CD4-positive, alpha-beta T cell treated with Interleukin-17A for 4 hours (primary cell): ENCODE measurements around the gene PGGT1B.

Experiments used
- DNase-seq: peaks from one replicate; pipeline ENCODE4 v3.0.0-alpha.2; 2020; ENCODE audit warnings: mixed read lengths

The PGGT1B gene

DNA sequence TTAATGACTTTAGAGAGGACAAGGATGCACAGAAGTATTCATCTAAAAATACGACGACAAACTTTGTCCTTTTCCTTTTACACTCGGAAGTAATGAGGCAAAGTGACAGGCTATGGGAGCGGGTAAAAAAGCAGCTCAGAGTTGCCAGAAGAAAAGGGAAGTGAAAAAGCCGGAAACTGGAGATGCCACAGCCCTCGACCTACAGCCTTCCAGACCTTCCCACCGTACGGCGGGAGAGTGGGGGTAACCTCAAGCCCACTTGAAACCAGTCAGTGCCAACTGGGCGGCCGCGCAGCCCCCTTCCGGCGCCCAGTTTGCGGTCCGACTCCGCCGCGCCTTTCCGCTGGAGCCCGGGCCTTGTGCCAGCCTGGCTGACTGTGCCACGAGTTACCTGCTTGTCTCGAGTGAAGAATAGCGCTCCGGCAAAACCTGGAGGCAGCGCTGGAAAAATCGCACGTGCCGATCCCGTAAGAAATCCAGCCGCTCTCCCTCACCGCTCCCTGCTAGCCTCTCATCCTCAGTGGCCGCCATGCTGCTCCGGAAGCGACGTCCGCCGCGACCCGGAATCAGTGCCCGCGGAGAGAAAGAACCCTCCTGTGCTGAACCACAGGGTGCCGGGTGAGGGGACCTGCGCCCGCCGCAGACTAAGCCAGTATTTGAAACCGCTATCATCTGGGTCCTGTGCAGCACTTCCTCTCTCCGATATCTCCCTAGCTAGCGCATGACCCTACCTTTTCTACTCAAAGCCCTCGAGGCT is at the start of gene PGGT1B:
PGGT1B (minus strand) TSS at position 557 of the 757 bp plus-strand sequence; CDS start at position 531, 26 bp downstream.
- DNase-seq, result peak; percentile 77

DNA sequence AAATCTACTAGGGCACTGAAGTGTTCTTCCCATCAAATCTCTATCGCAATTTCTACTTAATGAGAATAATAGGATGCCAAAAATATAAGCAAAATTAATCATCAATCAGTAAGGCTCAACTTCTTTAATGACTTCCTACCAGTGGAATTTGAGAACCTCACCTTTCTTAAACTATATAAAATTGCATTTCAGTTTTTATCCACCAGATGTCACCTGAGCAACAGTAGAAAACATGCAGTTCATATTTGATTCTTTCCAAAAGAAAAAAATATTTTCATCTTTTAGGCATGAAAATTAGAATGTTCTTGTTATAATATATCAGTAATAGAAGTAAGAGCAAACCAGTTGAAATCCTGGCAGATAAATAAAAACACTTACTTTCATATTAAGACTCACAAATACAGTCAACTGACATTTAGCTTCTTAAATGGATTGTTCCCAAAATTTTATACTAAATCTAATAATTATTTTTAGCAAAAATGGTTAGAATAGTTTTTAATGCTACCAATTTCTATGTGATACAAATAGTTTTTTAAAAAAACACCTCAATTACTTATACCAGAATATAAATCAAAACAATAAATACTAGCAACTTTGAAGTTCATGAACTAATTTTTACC is 47.2 kb upstream of the PGGT1B start:
- no peak for DNase-seq

DNA sequence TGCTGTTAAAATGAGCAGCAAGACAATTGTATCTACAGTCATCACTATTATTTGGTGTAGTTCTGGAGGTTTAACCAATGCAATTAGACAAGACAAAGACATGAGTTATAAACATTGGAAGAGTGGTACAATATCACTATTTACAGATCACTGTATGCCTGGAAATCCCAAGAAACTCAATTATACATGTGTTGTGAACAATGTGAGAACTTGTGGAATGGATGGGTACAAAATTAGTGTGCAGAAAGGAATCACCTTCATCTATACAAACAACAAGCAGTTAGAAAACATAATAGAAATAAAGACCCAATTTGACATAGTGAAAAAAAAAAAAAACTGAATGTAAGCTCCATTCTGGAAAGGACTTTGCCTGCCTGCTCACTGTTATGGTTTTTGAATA is 46.1 kb upstream of the PGGT1B start:
- DNase-seq, result no peak

DNA sequence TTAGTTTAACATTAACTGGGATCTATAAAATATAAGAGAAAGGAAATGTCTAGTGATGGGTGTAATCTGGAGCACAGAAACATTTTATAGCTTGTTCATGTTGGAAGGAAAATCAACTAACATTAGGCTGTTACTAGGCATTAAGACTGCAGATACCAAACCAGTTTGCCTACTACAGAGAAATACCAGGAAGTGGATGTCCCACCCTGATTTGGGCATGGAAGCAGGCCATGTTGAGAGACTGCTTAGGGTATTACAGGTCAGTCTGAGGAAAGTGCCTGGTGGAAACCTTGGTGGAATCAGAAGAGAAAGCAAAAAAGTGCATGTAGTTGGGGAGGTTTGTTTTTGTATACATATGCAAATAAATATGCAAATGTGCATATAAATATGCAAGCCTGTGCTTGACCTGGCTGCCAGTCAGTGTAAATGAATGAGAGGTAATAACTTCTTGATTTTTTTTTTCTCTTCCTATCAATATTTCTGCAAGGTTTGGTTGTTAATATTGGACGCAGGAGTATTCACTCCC is 43.4 kb upstream of the PGGT1B start:
- no peak for DNase-seq

DNA sequence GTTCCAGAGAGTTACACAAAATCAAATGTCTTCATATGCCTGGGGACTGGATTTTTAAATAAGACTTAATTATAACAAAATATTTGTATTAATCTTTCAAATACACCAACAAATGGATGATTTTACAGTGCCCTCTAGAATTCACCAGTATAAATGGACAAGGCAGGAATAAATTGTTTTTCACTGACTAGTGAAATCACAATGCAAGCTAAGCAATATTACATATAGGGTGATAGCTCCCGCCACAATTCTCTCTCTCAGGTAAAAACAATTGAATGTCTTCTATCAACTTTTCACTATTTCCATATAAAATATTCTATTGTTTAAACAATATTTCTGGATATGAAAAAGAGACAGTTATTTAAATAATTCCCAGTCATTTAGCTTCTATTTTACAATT is 41.8 kb upstream of the PGGT1B start:
- no peak for DNase-seq

DNA sequence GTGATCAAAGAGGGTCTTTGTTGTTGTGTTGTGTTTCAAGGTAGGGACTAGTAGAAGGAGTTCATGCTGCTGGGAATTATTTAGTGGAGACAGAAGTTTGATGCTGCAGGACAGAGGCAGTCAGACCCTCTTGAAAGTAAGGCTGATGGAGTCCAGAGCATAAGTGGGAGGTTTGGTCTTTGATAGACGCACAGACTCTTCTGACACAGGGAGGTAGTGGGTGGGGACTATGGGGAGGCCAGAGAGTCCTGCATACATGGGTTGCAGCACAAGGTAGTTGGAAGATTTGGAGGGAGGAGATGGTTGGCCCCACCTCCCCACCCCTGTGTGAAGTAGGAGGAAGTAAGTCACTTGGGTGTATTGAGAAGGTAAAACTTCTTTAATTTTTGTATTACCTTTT is 36.1 kb upstream of the PGGT1B start:
- no peak for DNase-seq

DNA sequence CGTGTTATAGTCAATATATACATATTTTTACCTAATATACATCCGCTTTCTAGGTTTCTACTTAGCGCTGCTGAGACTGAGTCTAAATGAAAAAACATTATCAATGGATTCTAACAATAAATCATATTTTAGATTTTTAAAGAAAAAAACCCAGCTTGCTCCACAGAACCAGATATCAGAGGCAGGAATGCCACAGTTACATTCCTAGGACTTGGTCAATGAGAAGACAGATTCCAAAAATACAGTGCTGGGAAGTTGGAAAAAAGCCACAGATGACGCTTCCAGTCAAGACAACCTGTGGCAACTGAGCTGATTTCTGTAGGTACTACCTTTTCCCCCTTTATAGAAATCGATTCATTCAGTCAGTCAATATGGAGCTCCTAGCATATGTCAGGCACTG is 34.4 kb upstream of the PGGT1B start:
- DNase-seq, result no peak

DNA sequence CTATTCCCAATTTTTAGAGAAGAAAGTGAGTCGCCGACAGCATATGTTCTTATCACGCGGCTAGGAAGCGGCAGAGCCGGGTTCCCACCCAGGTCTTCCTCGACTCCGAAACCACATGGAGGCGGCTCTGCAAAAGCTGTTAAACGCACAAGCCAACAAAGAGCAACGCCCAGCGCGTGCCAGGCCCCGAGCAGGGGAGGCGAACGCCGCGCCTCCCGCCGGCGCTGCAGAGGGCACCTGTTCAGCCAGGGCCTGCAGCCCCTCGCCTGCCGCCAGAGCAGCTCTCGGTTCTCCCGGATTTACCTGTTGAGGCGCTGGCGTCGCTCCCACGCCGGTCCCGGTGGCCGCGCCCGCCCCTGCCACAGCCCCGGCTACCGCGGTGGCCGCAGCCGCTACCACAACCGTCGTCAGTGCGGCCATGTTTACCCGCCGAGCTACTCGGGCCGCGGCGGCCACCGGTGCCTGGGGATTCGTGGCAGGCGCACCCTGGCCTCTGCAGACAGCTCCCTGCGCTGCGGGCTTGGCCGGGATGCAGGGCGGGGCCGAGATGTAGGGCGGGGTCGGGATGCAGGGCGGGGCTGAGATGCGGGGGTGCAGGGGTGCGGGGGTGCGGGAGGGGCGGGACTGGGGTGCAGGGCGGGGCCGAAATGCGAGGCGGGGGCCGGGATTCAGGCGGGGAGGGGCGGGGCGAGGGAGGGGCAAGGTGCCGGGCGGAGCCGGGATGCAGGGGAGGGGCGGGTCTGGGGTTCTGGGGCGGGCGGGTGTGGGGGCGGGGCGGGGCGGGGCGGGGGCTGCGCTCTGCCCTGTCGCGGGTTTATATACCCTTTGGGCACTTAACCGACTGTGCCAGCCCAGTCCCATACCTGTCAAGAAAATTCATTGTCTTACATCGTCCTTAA is 33.7 kb upstream of the PGGT1B start, which contains the start of gene CCDC112:
CCDC112 (minus strand) TSS at position 531 of the 899 bp plus-strand sequence; CDS start at position 420, 111 bp downstream.
- peak; percentile 93 for DNase-seq

DNA sequence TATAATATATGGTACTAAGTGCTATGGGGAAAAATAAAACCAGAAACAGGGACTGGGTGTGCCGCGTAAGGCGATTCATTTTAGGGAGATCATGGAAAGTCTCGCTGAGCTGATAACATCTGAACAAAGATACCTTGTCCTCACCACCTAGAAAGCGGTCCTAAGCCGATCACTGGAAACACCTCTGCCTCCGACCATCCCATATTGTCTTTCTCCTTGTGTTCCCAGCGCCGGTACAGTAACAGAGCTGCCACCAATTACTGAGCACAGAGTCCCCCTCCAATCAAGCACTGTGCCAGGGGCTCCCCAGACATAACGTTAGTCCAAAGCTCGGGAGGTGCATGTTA is 33.1 kb upstream of the PGGT1B start:
- DNase-seq, result peak; percentile 4

DNA sequence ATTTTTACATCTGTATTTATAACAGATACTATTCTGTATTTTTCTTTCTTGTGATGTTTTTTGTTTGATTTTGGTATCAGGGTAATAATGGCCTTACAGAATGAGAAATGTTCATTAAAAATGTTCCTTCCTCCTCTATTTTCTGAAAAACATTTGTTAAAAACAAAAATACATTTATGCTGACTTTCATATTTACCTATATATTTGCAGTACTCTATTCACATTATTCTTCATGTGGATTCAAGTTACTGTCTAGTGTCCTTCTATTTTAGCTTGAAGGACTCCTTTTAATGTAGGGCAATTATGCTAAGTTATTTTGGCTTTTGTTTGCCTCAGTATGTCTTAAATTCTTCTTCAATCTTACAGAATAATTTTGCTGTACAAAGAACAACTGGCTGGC is 28.7 kb upstream of the PGGT1B start:
- no peak for DNase-seq

DNA sequence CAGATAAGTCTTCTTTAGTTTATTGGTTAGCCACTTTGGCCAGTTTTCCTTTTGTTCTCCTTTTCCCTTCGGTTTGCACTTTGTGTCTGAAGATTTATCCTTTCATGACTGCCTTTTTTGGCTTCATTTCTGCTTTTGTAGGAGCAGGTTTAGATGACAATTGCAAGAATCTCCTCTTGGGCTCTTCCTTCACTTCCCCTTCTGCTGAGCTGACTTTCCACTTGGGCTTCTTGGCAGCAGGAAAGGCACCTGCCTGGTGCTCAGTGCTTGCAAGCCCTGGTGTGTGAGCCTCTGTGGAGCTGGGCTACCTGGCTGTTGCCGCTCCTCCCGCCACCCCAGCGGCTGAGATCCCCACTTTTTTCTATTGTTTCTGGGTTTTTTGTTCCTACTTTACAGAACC is 26.4 kb upstream of the PGGT1B start:
- no peak for DNase-seq

DNA sequence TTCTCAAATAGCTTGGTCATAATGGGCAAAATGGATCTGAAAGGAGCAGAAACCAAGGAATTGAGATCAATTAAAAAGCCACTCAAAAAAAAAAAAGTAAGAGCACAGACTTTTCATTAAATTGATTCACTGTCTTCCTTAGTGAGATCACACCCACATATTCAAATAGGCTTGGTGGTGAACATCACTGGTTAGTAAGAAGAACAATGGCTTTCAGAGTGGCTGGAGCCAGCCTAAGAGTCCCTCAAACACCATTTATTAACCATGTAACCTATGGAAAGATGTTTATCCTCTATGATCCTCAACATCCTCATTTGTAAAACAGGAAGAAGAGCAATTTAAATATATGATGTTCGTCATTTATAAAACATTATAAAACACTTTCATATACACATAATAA is 21.3 kb upstream of the PGGT1B start:
- DNase-seq, result no peak

DNA sequence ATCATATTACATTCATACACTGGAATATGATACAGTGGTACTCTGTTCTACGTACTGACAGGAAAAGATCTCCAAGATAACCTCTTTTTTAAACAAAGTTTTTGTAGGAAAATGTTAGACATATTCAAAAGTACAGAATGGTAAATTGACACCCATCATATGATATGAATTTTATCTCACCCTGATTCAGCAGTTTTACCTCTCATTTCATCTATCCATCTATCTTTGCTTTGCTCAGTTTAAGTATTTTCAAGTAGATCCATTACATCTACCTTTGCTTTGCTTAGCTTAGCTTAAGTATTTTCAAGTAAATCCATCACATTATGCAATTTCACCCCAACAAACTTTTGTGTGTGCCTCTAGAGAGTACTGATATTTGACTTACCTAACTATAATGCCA is 19.5 kb upstream of the PGGT1B start:
- no peak for DNase-seq

DNA sequence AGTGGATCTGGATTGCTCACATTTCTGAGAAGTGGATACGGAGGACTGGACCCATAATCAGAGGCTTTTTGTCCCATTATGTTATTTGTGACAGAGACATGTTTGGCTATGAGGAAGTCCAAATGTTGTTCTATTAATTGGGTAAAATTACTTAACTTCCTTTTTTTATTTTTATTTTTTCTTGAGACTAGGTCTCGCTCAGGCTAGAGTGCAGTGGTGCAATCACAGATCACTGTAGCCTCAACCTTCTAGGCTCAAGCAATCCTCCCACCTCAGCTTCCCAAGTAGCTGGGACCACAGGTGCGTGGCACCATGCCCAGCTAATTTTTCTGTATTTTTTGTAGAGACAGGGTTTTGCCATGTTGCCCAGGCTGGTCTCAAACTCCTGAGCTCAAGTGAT is 11.9 kb upstream of the PGGT1B start:
- no peak for DNase-seq

DNA sequence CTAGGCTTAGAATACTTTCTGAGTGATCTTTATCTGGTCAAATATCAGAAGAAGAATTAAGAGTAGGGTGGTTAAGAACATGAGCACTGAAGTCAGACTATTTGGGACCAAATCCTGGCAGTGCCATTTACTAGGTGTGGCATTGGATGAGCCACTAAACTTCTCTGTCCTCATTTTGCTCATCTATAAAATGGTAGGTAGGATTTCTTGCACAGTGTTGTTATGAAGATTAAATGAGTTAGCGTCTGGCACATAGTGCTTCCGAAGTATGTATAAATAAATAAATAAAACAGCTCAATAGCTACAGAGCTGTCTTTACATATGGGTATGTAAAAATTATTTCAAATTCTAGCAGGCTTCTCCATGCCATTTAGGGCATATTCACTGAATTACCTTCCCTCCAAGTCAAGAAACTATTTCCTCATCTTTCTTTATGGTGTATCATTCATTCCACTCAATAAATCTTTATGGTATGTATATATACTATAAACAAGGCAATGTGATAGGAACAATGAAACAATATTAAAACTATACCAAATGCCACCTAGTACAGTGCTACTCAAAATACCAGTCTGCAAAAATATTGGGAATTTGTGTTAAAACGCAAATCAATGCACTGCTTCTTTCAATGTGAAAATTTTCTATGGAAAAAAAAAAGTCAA is 9.8 kb upstream of the PGGT1B start:
- DNase-seq, result no peak

DNA sequence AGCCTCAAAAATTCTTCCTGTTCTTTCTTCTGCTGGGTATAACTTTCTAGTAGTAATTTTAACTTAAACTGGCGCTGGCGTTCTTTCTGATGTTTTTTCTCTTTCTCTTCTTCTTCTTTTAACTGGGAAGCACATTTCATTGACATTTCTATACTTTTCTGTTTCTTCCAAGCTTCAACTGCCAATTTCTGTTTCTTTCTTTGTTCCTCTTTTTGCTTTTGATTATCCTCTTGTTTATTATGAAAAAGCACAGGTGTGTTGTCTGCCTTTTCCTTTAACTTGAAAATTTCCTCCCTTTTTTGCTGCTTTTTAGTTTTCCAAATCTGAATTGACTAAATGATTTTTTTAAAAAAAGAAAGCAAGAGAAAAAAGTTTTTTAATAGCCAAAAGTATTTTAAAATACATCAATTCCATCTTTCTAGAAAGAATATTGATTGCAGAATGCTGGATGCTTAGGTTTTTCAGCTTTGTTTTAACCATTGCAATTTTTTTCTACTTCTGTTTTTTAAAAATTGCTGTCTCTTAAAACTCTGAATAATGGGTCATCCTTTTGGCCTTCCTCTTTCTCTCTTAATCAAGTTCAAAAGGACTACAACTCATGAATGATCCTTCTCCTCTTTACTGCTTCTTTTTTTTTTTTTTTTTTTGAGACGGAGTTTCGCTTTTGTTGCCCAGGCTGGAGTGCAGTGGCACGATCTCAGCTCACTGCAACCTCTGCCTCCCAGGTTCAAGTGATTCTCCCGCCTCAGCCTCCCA is 8.8 kb upstream of the PGGT1B start:
- DNase-seq, result no peak

DNA sequence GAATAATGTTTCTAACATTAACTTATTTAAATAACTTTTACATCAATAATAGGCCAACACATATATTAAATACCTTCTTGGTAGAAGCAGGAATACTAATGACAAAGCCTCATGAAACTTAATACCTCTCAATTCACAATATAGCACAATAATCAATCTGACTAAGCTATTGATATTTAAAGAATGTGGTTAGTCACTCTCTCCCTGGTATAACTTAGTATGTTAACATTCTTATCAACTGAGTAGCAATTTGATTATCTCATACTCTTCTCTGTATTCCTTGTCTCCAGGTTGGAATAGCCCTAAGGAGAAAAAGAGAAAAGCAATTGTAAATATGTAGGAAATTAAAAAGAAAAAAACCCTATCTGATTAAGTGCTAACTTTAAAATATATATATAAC is 4.9 kb upstream of the PGGT1B start:
- no peak for DNase-seq

DNA sequence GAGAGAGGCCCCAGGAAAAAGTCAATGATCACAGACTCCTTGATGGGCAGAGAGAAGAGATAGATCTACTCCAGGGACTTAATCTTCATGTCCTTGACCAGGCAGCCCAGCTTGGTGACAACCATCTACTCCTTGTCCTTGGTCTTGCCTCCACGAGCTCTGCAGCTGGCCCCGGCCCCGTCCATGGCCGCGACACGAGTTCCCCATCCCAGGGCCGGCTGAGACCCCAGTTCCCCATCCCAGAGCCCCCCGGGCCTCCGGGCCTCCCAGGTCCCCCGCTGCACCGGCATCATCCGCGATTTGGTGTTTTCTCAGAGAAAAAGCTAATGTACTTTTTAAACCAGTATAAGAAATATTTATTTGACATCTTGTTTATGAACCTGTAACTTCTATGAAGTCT is 2.5 kb upstream of the PGGT1B start:
- DNase-seq, result no peak

DNA sequence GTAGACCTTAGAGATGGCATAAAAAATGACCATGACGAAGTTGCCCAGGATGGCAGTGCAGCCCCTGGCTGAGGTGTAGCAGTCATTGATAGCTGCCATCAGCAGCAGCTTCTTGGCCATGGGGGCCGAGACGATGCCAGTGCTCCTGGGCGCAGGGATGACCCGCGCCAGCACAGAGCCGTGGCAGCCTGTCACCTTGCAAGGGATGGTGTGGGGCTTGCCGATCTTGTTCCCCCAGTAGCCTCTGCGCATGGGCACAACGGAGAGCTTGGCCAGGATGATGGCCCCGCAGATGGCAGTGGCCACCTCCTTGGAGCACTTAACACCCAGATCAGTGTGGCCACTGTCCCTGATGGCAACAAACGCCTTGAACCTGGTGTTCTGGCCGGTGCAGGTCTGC is 2.1 kb upstream of the PGGT1B start:
- DNase-seq, result no peak

DNA sequence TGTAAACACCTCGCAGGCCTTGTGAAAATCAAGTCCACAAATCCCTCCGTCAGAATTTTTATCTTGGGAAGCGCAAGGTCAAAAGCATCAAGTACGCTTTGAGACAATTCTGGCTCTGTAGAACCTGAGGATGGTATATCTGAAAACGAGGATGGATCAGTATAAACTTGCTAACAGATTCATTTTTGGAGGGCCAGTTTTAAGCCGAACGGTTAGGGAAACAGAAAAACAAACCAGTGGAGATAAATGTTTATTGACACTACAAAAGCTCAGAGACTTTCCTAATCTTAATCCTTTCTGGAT is 352 bp upstream of the PGGT1B start:
- DNase-seq, result no peak

DNA sequence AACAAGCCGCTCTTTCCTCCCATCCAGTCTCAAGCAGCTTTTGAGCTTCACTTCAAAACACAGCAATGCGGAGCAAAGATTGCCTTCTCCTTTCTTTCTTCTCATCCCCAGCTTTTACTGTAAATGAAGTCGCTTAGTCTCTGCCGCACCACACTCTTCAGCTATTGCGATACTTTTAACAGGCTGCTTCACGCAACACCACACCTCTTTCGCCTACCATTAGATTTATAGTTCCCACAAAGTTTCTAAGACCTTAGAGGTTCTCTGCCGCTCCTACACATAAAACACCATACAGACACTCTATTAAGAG is 711 bp downstream of the PGGT1B start:
- no peak for DNase-seq

DNA sequence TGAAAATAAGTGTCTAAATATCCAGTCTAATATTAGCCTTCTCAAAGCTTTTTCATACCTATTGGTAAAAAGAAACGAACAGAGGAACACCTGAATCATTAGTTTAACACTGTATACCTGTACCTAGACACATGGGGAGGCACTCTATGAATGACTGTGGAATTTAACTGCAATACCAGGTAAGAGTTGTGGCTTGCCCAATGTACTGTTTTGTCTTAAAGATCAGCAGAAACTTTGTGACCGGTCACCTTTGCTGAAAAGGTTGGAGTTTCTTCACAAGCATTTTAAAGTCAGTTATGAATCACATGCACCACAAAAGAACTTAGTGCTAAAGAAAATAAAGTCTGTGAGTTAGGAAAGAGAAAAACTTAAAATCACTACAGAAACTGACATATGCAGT is 2.4 kb downstream of the PGGT1B start:
- DNase-seq, result no peak

DNA sequence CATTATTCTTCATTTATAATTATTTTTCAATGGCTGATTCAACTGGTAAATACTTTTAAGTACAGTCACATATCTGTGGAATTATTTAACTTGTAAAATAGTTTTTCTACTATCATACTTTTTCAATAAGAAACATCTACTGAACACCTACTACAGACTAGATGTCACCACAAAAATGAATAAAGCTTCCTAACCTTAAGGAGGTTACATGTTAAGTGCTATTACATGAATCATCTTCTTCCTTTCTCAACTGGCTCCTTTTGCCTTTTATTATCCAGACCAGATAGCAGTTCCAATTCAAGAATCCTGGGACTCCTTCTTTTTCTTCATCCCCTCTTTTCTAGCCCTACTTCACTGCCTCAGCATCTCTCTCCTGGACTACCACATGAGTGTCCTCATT is 4.7 kb downstream of the PGGT1B start:
- no peak for DNase-seq
